ENCODE results near the gene USP21.

Gene USP21

GRCh38 chr1:161163793-161164192, 4.5 kb downstream of the USP21 start:
- Histone ChIP-seq H3K4me1 (no peaks in the 10 kb centered on the region; the same call in 1 of the 2 replicates), H3K9me3 (no peaks in the 10 kb centered on the region), H3K36me3 (no peaks in the 10 kb centered on the region; the same call in 1 of the 2 replicates), H3K4me3 (ENCODE audit: low read depth, low read length) (no peak overlapping the region), H3K27me3 (no peaks in the 10 kb centered on the region)
- TF ChIP-seq CTCF (IDR thresholded peaks at IDR 0.05; ENCODE audit: low read depth, low read length) = no peak
- DNase-seq = no peak

GRCh38 chr1:161164901-161165610, 5.8 kb downstream of the USP21 start:
- no peaks in the 10 kb centered on the region; the same call in none of the 2 replicates for H3K36me3 ChIP-seq
- peak overlapping the region; percentile 84 for H3K4me3 ChIP-seq (ENCODE audit: low read depth, low read length)
- no peaks in the 10 kb centered on the region for H3K9me3 ChIP-seq
- no peaks in the 10 kb centered on the region for H3K4me1 ChIP-seq
- TF ChIP-seq CTCF (IDR thresholded peaks at IDR 0.05; ENCODE audit: low read depth, low read length) = no peak
- H3K27me3 ChIP-seq = no peaks in the 10 kb centered on the region
- DNase-seq = no peak

GRCh38 chr1:161165742-161166668, 6.7 kb downstream of the USP21 start, which contains the start of gene PPOX:
PPOX (plus strand) TSS chr1:161166426; CDS start chr1:161166848, 422 bp downstream.
- peak; percentile 72 for TF ChIP-seq CTCF (IDR thresholded peaks at IDR 0.05; ENCODE audit: low read depth, low read length)
- no peaks in the 10 kb centered on the region for H3K9me3 ChIP-seq
- H3K36me3 ChIP-seq = peaks cover 7% of the 10 kb centered on the region
- DNase-seq = peak; percentile 96
- H3K27me3 ChIP-seq = no peaks in the 10 kb centered on the region
- H3K4me1 ChIP-seq = no peaks in the 10 kb centered on the region
- peak within 1 kb of the TSS; percentile 84 for H3K4me3 ChIP-seq (ENCODE audit: low read depth, low read length)

- TF ChIP-seq CTCF (IDR thresholded peaks at IDR 0.05; ENCODE audit: low read depth, low read length) = no peak
- peak overlapping the region; percentile 84 for H3K4me3 ChIP-seq (ENCODE audit: low read depth, low read length)
- peak; percentile 48 for DNase-seq
- no peaks in the 10 kb centered on the region for H3K4me1 ChIP-seq
- H3K36me3 ChIP-seq = peaks cover 16% of the 10 kb centered on the region
- H3K27me3 ChIP-seq = no peaks in the 10 kb centered on the region
- H3K9me3 ChIP-seq = no peaks in the 10 kb centered on the region
Observed at GRCh38 chr1:161166669-161167548, 7.6 kb downstream of the USP21 start.

GRCh38 chr1:161168906-161169305, 9.6 kb downstream of the USP21 start:
- no peak for TF ChIP-seq CTCF (IDR thresholded peaks at IDR 0.05; ENCODE audit: low read depth, low read length)
- no peak overlapping the region for H3K4me3 ChIP-seq (ENCODE audit: low read depth, low read length)
- no peaks in the 10 kb centered on the region for H3K9me3 ChIP-seq
- DNase-seq = no peak
- no peaks in the 10 kb centered on the region for H3K27me3 ChIP-seq
- peaks cover 35% of the 10 kb centered on the region for H3K36me3 ChIP-seq
- H3K4me1 ChIP-seq = no peaks in the 10 kb centered on the region

Measured in BE2C (cell line).